Tongue (tissue), 2 donors: ENCODE results near the gene NPTX2. TPM values are rescaled to one million over a fixed set of nuclear protein-coding genes. Genes with fewer than 3 reads are reported as not detected.
"Not testable (repeated sequence)": the region's sequence is repeated elsewhere in the genome, so short reads cannot be mapped to it uniquely, and the experiment has no call there.

ENCODE experiments used
- DNase-seq: peaks from one replicate; pipeline ENCODE4 v3.0.0-alpha.2; 2015
- total RNA-seq: library from RNA; depleted of rRNA; stranded (reverse); fragments of >200 nt; gene quantifications from one replicate; pipeline ENCODE4 v1.2.3, GENCODE V29; 2014

Gene NPTX2, protein sequence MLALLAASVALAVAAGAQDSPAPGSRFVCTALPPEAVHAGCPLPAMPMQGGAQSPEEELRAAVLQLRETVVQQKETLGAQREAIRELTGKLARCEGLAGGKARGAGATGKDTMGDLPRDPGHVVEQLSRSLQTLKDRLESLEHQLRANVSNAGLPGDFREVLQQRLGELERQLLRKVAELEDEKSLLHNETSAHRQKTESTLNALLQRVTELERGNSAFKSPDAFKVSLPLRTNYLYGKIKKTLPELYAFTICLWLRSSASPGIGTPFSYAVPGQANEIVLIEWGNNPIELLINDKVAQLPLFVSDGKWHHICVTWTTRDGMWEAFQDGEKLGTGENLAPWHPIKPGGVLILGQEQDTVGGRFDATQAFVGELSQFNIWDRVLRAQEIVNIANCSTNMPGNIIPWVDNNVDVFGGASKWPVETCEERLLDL
- total RNA-seq, result 4.3 TPM

DNA sequence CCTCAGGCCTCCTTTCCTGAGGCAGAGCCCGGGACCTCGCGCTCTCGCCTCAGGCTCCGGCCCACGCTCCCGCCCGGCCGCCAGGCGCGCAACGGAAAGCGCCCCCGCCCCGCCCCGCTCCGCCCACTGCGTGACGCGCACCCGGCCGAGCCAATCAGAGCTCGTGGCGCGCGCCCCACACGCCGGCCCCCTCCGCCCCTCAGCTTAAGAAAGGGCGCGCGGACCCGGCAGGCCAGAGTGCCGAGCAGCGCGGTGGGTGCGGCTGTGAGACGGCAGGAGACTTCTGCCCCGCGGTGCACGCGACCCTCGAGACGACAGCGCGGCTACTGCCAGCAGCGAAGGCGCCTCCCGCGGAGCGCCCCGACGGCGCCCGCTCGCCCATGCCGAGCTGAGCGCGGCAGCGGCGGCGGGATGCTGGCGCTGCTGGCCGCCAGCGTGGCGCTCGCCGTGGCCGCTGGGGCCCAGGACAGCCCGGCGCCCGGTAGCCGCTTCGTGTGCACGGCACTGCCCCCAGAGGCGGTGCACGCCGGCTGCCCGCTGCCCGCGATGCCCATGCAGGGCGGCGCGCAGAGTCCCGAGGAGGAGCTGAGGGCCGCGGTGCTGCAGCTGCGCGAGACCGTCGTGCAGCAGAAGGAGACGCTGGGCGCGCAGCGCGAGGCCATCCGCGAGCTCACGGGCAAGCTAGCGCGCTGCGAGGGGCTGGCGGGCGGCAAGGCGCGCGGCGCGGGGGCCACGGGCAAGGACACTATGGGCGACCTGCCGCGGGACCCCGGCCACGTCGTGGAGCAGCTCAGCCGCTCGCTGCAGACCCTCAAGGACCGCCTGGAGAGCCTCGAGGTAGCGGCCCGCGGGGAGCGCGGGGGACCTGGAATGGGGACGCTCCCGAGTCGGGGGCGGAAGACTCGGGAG lies at the start of gene NPTX2:
NPTX2 (plus strand) TSS at position 235 of the 909 bp plus-strand sequence; CDS start at position 412, 177 bp downstream.
- DNase-seq, result peak; percentile 80

DNA sequence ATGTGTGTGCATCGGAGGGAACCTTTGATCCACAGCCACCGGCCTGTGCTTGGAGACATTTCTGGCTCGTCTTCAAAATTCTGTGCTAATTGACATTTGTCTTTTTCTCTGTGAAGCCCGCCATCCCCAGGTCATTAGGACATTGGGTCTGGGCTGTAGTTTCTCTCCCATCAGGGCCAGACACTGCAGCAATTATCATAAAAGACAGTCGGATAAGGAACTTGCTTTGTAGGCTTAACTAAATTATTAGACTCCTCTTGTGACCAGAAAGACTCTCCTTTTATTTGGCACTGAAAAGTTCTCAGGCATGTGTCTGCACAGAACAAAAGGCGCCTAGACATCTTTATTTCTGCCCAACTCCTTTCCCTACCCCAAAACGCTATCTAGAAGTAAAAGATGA lies 49.1 kb upstream of the NPTX2 start:
- DNase-seq, result no peak

DNA sequence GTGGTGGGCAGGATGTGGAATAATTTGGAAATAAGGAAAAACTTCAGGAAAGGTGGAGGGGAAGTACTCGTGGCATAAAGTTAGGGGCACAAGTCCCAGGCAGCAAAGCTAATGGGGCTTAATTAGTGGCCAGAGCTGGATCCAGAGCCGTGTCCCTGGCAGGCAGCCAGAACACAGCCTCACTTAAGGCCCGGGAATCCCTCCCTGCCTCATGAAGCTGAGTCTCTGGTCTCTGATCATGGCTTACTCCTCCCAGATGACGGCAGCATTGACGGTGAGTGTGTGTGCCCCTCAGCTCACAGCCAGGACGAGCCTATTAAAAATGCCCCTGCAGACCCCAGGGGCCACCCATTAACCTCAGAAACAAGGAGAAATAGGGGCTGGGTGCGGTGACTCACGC lies 48.2 kb upstream of the NPTX2 start:
- peak; percentile 25 for DNase-seq

DNA sequence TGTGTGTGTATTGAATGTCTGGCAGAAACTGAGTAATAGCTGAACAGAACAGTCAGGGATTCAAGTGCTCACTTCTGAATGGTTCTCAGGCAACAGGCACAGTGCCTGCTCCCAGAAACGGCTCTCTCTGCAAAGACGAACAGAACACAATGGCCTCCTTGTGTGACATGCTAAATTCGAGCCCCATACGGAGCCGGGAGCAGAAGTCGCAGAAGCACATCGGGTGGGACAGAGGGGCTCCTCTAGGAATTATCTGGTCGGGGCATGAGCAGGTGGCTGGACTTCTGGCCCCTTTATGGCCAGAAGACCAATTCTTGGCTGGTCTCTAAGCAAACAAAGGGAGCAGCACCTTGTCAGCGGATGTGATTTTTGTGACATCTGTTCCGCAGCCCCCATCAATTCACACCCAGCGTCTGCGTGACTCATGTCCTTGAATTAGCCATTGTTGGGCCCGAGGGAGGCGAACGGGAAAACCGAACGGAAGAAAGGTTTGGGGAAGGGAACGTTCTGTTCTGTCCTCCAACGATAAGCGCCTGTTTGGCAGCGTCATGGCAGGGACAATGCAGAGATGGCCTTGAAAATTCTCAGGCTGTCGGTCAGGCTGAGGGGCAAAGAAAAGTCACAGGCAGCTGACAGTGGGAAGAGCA lies 47.3 kb upstream of the NPTX2 start:
- peak; percentile 51 for DNase-seq

DNA sequence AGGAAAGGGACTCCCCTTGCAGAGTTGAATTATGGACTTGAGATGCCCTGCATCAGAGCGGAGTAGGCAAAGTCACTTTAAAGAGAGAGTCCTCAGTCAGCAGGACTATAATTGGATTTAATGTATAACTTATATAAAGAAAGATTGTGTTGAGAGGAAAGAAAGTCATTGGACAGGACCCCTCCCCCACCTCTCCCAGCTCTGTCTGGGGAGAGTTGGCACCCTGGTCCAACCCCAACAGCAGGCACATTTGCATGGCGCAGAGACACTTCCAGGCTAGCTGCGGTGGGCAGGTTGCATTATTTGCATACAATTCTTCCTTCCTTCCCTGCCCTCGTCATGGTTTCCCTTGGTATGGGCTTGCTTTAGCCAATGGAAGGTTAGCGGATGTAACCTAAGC lies 46.1 kb upstream of the NPTX2 start:
- no peak for DNase-seq

DNA sequence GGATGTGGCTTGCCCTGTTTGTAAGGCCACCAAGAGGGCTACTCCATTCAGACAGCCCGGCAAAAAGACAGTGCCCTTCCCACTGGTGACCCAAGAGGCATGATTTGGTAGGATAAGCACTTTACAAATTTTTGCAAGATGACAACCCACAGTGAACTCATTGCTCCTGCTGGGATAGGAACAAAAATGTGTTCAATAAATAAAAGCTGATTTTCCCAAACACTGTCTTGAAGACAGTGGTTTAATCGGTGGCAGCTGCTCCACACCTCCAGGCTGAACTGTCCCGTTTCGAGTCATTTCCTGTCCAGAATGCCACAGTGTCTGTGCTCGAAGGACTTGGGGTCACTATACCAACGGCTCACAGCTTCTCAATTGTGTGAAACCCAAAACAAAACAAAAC lies 45.1 kb upstream of the NPTX2 start:
- no peak for DNase-seq

DNA sequence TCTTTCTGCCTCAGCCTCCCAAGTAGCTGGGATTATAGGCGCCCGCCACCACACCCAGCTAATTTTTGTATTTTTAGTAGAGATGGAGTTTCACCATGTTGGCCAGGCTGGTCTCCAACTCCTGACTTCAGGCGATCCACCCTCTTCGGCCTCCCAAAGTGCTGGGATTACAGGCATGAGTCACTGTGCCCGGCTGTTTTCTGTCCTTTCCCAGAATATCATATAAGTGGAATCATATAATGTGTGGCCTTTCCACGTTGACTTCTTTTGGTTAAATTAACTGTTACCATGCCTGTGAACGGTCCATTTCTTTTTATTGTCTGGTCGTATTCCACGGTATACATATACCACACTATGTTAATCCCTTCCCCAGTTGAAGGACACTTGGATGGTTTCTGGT lies 44.4 kb upstream of the NPTX2 start:
- DNase-seq, result not testable (repeated sequence)

DNA sequence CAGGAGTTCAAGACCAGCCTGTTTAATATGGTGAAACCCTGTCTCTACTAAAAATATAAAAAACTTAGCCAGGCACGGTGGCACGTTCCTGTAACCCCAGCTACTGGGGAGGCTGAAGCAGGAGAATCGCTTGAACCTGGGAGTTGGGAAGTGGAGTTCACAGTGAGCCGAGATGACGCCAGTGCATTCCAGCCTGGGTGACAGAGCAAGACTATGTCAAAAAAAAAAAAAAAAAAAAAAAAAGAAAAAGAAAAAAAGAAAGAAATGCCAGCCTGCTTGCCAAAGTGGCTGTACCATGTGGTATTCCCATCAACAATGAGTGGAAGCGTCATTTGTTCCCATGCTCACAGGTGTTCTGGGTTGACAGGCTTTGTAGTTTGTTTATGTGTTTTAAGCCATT lies 43.3 kb upstream of the NPTX2 start:
- no peak for DNase-seq

DNA sequence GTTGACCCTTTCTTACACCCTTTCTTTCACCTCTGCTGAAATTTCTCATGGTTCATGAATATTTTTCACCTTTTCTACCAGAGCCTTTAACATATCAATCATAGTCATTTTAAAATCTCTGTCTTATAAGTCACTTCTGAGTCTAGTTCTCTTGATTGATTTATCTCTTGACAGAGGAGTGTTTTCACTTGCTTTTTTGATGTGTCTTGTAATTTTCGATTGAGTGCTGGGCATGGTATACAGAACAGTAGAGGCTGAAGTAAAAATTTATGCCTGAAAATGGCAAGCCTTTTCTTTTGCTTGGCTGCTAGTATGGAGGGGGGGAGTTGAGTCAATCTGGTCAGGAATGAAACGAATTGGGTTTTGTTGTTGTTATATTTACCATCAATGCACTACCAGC lies 41.2 kb upstream of the NPTX2 start:
- no peak for DNase-seq

DNA sequence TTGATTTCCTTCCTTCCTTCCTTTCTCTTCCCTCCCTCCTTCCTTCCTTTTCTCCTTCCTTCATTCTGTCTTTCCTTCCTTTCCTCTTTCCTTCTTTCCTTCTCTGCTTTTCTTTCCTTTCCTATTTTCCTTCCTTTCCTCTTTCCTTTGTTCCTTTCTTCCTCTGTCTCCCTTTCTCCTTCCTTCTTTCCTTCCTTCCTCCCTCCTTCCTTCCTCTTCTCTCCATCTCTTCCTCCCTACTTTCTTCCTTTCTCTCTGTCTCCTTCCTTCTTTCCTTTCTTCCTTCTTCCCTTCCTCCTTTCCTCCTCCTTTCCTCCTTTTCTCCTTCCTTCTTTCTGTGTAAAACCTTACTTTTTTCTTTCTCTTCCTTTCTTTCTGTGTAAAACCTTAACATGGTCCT lies 32.3 kb upstream of the NPTX2 start:
- DNase-seq, result no peak

DNA sequence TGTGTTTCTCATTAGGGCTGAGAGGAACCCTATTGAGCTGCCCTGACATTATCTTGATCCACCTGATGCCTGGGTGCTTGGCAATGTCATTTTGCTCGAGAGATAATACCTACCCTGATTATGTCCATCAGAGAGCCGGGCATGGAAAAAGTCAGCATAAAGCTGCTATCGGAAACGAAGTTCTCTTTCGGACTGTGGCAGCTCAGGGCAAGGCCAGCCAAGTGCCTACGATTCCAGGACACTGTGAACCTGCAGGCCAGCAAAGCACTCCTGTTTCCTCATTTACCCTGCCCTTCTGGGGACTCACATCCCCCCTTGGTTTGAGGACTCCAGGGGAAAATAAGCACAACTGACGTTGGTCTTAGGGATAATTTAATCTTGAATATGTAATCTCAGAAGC lies 25.2 kb upstream of the NPTX2 start:
- DNase-seq, result no peak

DNA sequence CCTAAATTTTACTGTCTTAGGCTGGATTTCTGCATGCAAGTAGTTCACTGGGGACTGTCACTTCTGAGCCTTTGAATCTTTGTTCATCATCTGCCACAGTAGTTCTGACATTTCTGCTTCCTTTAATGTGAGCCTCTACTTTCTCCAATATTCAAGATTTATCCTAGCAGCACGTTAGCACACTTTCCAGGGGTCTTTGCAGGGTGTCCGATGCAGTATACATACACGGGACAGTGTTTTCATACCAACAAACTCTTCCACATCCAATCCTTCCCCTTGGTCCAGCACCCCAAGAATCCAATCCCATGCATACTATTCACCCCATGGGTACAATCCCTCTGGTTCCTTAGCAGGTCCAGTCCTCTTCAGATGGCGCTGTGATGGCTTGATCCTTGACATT lies 22.7 kb upstream of the NPTX2 start:
- no peak for DNase-seq

DNA sequence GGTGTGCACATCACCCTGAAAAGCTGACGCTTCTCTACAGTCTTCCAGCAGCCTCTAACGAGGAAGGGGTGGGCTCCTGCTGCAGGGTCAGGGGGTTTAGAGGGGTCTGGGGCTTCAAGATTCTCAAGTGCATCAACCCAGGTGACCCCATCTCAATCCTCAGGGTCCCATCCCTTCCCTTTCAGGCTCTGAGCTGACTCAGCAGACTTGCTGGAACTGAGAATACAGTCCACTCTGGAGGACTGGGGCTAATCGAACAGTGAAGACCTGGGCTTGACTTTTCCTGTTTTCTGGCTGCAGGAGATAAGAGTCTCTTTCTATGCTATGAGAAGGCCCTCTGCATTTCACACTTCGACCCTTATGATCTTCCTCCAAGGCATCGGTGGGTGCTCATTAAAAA lies 22.3 kb upstream of the NPTX2 start:
- DNase-seq, result no peak

DNA sequence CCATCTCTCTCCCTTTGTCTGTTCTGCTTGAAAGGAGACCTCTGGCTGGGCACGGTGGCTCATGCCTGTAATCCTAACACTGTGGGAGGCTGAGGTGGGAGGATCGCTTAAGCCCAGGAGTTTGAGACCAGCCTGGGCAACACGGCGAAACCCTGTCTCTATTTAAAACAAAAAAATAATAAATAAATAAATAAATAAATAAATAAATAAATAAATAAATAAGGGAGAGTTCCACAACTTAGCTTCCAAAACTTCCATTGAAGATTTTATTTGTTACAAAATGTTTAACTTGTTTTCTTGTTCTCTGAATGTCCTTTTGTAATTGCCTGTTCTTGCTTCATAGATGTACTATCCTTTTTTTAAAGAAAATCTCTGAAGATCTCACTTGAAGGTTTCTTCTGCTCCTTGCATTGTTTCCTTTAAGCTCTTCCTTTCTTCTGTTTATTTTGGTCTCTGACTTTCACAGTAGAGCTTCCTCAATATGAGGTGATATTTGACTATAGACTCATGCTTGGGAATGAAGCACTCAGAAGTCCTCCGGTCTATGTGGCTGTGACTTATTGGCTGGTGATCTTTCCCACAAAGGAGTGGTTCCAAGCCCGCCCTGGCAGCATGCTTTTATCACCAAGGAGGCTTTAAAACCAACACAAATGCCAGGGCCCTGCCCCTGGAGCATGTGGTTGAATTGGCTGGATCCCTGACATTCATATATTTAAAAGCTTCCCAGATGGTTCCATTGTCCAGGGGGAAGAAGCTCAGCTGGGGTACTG lies 18.1 kb upstream of the NPTX2 start:
- no peak for DNase-seq

DNA sequence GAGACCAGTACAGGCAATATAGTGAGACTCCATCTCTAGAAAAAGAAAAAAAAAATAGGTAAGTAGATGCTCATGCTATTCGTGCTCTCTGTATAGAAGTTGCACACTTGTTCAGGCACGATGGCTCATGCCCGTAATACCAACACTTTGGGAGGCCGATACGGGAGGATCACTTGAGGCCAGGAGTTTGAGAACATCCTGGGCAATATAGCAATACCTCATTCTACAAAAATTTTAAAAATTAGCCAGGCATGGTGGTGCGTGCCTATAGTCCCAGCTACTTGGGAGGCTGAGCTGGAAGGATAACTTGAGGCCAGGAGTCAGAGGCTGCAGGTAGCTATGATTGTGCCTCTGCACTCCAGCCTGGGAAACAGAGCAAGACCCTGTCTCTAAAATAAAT lies 17.2 kb upstream of the NPTX2 start:
- no peak for DNase-seq

DNA sequence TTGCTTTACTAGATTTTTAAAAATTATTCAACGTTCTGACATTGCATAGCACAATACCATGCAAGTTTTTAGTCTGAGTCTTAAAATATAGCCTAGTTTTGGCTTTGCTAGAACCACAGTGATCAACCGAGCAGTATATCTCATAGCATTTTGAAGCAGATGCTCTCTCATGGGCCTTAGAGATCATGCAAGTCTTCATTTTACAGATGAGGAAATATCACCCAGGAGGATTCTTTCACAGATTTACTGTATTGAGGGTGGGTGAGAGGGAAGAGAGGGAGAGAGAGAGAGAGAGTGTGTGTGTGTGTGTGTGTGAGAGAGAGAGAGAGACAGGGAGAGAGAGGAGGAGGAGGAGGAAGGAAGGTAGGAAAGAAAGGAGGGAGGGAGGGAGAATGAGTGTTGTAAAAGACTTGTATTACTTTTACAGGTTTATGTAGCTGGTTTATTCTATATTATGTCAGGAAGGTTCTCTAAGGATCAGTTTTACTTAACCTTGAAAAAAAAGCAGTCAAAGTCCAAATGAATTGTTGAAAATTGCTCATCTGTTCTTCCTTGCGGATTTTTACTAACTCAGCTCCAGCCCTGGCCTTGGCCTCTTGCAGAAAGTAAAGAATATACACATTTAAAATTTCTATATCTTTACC lies 14.2 kb upstream of the NPTX2 start:
- no peak for DNase-seq

DNA sequence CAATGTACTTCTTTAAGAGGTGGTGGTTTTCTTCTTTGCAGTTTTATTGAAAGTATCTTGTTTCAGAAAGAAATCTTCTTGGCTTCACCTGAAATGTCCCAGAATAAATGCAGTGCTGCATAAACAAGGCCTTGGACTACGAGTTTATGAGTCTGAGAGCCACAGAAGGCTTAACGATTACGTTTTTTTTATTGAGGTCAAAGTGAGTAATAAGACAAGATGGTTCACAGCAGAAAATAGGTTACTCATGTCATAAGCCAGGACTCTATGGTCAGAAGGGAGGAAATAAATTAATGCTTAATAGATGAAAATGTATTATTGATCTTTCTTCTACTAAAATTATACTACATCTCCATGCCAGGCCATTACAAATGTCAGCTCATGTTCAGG lies 13.7 kb upstream of the NPTX2 start:
- no peak for DNase-seq

DNA sequence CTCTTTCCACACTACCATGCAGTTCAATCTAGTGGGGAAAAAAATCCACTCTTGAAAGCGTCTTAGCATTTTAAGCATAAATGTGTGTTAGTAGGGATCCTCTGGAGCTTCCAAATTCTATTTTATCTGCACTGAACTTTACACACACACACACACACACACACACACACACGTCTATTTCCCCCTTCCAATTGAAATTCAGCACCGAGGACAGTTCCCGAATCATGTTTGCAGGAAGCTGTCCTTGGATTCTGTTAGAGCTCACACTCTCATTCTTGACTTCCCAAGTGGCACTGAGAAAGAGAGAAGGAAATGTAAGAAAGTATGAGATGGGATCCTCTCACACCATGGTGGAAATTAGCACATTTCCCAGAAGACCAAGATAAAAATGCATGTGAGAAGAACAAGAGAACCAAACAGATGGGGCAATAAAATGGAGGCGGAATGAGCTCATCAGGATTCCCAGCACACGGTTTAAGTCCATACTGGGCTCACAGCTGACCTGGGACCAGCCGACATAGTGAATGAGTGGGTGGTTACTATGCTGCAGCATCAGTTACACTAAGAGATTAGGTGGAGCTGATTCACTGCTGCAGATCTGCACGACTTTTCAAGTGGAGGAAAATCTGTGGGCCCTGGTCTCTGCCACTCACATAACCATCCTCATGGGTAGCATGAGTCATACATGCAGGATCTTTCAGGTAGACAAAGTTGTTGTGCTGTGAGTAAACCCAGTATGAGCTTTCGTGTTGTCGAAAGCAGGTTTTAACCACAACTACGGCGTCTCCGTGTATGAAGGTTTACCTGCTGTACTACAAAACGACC lies 3.3 kb upstream of the NPTX2 start:
- peak; percentile 79 for DNase-seq

DNA sequence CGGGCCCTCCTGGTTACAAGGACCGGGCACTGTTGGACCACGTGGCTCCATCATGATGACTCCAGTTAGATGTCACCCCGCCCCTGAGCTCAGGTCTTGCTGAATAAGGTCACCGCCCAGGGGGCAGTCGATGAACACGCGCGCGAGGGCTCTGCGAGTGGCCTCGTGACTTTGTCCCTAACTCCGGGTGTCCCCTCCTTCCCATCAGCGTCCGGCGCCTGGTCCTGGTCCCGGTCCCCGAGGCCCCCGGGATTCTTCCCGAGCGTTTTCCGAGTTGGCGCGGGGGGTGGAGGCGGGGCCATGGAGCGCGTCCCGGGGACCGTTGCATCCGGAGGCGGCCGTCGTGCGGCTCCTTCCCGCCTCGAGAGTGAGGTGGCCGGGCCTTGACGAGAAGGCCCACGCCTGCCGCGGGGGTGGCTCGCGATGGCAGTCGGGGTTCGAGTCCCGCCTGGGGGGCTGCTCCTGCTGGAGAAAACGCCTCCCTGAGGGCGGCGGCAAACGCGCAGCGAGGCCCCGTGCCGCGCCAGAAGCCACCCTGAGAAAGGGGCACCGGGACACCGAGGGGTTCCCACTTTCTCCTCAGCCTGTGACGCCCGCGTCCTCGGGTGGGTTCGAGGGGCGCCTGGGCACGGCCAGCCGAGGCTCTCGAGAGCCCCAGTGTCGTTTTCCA lies 569 bp upstream of the NPTX2 start:
- no peak for DNase-seq

DNA sequence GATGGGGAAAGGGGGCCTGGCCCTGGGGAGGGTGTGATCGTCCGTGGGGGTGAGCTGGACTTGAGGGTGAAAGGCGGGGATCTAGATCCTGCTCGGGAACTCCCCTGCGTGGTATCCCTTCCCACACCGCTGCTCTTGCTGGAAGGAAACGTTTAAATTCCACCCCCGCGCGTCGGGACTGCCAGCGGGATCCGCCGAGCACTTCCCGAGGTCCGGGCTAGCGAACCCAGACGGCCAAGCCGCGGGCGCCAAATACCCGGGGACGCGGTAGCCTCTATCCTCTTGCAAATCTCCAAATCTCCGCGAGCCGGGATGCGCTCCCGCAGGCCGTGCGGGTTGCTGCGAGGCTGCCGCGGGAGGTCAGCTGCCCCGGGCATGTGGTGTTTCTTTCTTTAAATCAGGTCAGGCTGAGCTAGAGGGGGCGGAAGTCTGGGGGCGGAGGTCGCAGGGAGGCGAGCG lies 904 bp downstream of the NPTX2 start:
- no peak for DNase-seq
